Liver (tissue), 3 donors: ENCODE data around the gene MYO1C.

Source experiments
- EGR1 ChIP-seq, 2 donors: IDR thresholded peaks; 2 replicates each; pipeline ENCODE4 v1.6.1; 2016 to 2018; ENCODE audit warnings: antibody characterized with exemption in 2 of 2, low read depth in 2 of 2
- HNF4G ChIP-seq: IDR thresholded peaks from 2 replicates; pipeline ENCODE4 v1.6.1; 2016; ENCODE audit warnings: antibody characterized with exemption
- JUND ChIP-seq, 2 donors: IDR thresholded peaks; 2 replicates each; pipeline ENCODE4 v1.6.1; 2016; ENCODE audit warnings: antibody characterized with exemption in 2 of 2
- MAX ChIP-seq: IDR thresholded peaks from 2 replicates; pipeline ENCODE4 v1.6.1; 2016; ENCODE audit warnings: antibody characterized with exemption
- RAD21 ChIP-seq, 2 donors: IDR thresholded peaks; 2 replicates each; pipeline ENCODE4 v1.6.1; 2016; ENCODE audit warnings: antibody characterized with exemption in 2 of 2, mild to moderate bottlenecking in 2 of 2
- REST ChIP-seq: IDR thresholded peaks from 2 replicates; pipeline ENCODE4 v1.6.1; 2016; ENCODE audit warnings: antibody characterized with exemption, mild to moderate bottlenecking
- RXRA ChIP-seq, 2 donors: IDR thresholded peaks; 2 replicates each; pipeline ENCODE4 v1.6.1; 2017 to 2018; ENCODE audit warnings: antibody characterized with exemption in 2 of 2, mild to moderate bottlenecking in 1 of 2
- SP1 ChIP-seq: IDR thresholded peaks from 2 replicates; pipeline ENCODE4 v1.6.1; 2018; ENCODE audit warnings: antibody characterized with exemption, mild to moderate bottlenecking
- TAF1 ChIP-seq: conservative IDR thresholded peaks from 2 replicates; pipeline ENCODE4 v1.6.1; 2016; ENCODE audit warnings: antibody characterized with exemption, mild to moderate bottlenecking
- TF ChIP-seq, protein P1 (sequence below): fragments of 150-350 bp; IDR thresholded peaks from 2 replicates; pipeline ENCODE4 v1.5.1; 2017; ENCODE audit warnings: improper control_type of control experiment, low read depth, low read length; ENCODE audit not compliant: missing input control
- donor health status: healthy.
- donor health status: healthy.

DNA sequence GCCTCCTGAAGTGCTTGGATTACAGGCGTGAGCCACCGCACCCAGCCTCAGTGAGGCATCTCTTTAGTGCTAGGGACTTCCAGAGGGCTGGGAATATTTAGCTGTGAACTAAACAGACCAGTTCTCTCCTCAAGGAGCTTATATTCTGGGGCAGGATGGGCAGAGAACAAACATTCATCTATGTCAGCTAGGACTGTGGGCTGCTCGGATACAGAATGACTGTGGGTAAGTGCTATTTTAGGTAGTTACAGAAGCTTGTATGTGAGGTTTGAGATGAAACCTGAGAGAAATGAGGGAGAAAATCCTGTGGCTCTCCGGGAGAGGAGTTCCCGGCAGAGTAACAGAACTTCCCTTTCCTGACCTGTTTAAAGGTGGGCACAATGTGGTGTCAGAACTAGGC, 30.1 kb upstream of the MYO1C start:
- TF ChIP-seq, protein P1, sequence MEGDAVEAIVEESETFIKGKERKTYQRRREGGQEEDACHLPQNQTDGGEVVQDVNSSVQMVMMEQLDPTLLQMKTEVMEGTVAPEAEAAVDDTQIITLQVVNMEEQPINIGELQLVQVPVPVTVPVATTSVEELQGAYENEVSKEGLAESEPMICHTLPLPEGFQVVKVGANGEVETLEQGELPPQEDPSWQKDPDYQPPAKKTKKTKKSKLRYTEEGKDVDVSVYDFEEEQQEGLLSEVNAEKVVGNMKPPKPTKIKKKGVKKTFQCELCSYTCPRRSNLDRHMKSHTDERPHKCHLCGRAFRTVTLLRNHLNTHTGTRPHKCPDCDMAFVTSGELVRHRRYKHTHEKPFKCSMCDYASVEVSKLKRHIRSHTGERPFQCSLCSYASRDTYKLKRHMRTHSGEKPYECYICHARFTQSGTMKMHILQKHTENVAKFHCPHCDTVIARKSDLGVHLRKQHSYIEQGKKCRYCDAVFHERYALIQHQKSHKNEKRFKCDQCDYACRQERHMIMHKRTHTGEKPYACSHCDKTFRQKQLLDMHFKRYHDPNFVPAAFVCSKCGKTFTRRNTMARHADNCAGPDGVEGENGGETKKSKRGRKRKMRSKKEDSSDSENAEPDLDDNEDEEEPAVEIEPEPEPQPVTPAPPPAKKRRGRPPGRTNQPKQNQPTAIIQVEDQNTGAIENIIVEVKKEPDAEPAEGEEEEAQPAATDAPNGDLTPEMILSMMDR, result no peak
- TF ChIP-seq HNF4G (no peak), TAF1 (no peak), REST (no peak), MAX (no peak), JUND (IDR thresholded peaks at IDR 0.05) (no peak), SP1 (no peak), RAD21 (IDR thresholded peaks at IDR 0.05) (no peak), RXRA (IDR thresholded peaks at IDR 0.05) (no peak), EGR1 (IDR thresholded peaks at IDR 0.05; ENCODE audit: low read depth in 2 of 2) (no peak)
